K562 (cell line): ENCODE measurements around the gene ARID3A. TPM values are rescaled to one million over a fixed set of nuclear protein-coding genes. Genes with fewer than 3 reads are reported as not detected.

Experiments
- ATF1 ChIP-seq, 2 experiments: fragments of 450-650 bp in 1 of 2; IDR thresholded peaks; 2 replicates each; pipeline ENCODE4 v1.6.1; 2016; ENCODE audit warnings: missing compliant biosample characterization in 1 of 2, missing genetic modification characterization in 1 of 2
- BCOR ChIP-seq: fragments of 450-650 bp; IDR thresholded peaks from 2 replicates; pipeline ENCODE4 v1.6.1; 2016
- HDAC2 ChIP-seq: fragments of 450-650 bp; IDR thresholded peaks from 2 replicates; pipeline ENCODE4 v1.6.1; 2016; ENCODE audit warnings: mild to moderate bottlenecking
- HMG20B ChIP-seq: fragments of 250-450 bp; sonication (Bioruptor Pico); IDR thresholded peaks from 2 replicates; pipeline ENCODE4 v1.5.0; 2021; ENCODE audit warnings: mild to moderate bottlenecking
- HNRNPL ChIP-seq: fragments of 200-400 bp; formaldehyde crosslinking; IDR thresholded peaks from 2 replicates; pipeline ENCODE4 v1.6.1; 2017; ENCODE audit warnings: low read depth, mild to moderate bottlenecking, low read length
- NCOA2 ChIP-seq, 2 experiments: fragments of 450-650 bp; IDR thresholded peaks; 2 replicates each; pipeline ENCODE4 v1.6.1; 2018; ENCODE audit warnings: mild to moderate bottlenecking in 2 of 2, moderate library complexity in 1 of 2; ENCODE audit not compliant: partially characterized antibody in 2 of 2
- RBM22 ChIP-seq: fragments of 200-400 bp; formaldehyde crosslinking; IDR thresholded peaks from 2 replicates; pipeline ENCODE4 v1.6.1; 2018; ENCODE audit warnings: low read length, low read depth; ENCODE audit not compliant: poor library complexity, severe bottlenecking
- RBM34 ChIP-seq: fragments of 200-400 bp; formaldehyde crosslinking; IDR thresholded peaks from 2 replicates; pipeline ENCODE4 v1.6.1; 2018; ENCODE audit warnings: low read length, borderline replicate concordance; ENCODE audit not compliant: insufficient read depth
- SAFB2 ChIP-seq: fragments of 200-400 bp; formaldehyde crosslinking; IDR thresholded peaks from 2 replicates; pipeline ENCODE4 v1.6.1; 2018; ENCODE audit warnings: borderline replicate concordance, low read length, low read depth, moderate library complexity; ENCODE audit not compliant: severe bottlenecking
- SMAD4 ChIP-seq: fragments of 250-450 bp; sonication (Bioruptor Pico); conservative IDR thresholded peaks from 2 replicates; pipeline ENCODE4 v1.8.0; 2021; ENCODE audit warnings: inconsistent platforms, mild to moderate bottlenecking, moderate library complexity
- SMARCA5 ChIP-seq: fragments of 450-650 bp; IDR thresholded peaks from 2 replicates; pipeline ENCODE4 v1.6.1; 2016
- ZBTB17 ChIP-seq: fragments of 450-650 bp; formaldehyde crosslinking; IDR thresholded peaks from 2 replicates; pipeline ENCODE4 v1.4.0; 2020; ENCODE audit warnings: mild to moderate bottlenecking
- ZFP36 ChIP-seq: fragments of 150-350 bp; IDR thresholded peaks from 2 replicates; pipeline ENCODE4 v1.6.1; 2018; ENCODE audit warnings: low read length, low read depth; ENCODE audit not compliant: partially characterized antibody
- polyA plus RNA-seq, 8 experiments: library from polyadenylated mRNA; depleted of rRNA in 4 of 8; stranded (reverse) in 5 of 8; unstranded in 3 of 8; fragments of >200 nt; fragmentation: Nextera tagmentation in 2 of 8; fragmentation: Illumina TruSeq in 1 of 8; extraction: Ambion mirVana in 2 of 8; extraction: Trizol in 1 of 8; gene quantifications; 2 replicates each; pipeline versions ENCODE4 v1.2.1 to v1.2.3, GENCODE V29; 2011 to 2014; ENCODE audit warnings: inconsistent platforms in 1 of 8, missing spikeins in 1 of 8
- total RNA-seq, 7 experiments: library from RNA; depleted of rRNA in 6 of 7; stranded (reverse); fragments of >200 nt in 6 of 7; fragmentation: Illumina TruSeq in 2 of 7; extraction: Trizol in 2 of 7; gene quantifications; 2 replicates each; pipeline versions ENCODE4 v1.2.1 to v1.2.3, GENCODE V29; 2011 to 2021; ENCODE audit warnings: low replicate concordance in 1 of 7
- TF ChIP-seq, protein P1 (sequence below): fragments of 450-650 bp; IDR thresholded peaks from 2 replicates; pipeline ENCODE4 v1.6.1; 2016; ENCODE audit warnings: mild to moderate bottlenecking, moderate library complexity
- TF ChIP-seq, protein P2 (sequence below): sonication (generic); formaldehyde crosslinking; IDR thresholded peaks from 2 replicates; pipeline ENCODE4 v1.8.1; 2023; ENCODE audit warnings: mild to moderate bottlenecking, missing genetic modification reagents

ARID3A gene
- total and polyA plus RNA-seq, 9 of the 15 experiments (the other 6 are each of a cell fraction or from before 2014, with no cell fraction given) = 1.4 to 118 (median 31.2) TPM

DNA sequence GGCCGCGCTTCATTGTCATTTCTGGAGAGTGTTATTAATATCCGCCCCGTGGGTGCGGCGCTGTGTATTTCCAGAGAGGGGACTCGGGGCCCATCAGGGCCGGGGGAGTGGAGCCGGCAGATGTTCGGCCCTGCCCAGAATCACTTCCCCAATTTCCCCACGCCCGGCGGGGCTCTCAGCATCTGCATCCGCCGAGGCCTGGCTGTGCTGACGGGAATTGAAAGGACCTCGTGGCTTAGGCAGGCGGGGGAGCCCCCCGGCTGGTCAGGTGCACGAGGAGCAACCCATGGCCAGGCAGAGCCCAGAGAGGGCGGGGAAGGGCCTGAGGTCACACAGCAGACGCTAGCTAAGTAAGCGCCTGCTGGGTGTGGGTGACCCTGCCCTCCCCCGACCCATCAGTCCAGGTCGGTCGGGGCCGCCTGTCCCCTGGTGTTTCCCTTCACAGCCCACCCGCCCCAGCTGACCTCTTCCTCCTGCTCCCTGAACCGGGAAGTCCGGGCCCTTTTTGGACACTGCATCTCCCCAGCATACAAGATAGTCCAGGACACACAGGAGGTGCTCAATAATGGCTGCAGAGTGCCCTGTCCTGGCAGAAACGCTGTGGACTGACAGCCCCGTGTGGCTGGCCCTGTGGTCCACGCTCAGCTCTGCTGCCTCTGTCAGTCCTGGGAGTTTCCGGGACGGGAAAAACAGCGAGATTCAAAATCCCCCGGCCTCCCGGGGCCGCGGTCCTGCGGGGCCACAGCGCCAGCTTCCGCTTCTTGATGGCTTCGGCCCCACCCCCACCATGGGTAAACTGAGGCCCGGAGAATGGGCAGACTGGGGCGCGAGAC is 22.1 kb downstream of the ARID3A start (continued):
- TF ChIP-seq, protein P1, sequence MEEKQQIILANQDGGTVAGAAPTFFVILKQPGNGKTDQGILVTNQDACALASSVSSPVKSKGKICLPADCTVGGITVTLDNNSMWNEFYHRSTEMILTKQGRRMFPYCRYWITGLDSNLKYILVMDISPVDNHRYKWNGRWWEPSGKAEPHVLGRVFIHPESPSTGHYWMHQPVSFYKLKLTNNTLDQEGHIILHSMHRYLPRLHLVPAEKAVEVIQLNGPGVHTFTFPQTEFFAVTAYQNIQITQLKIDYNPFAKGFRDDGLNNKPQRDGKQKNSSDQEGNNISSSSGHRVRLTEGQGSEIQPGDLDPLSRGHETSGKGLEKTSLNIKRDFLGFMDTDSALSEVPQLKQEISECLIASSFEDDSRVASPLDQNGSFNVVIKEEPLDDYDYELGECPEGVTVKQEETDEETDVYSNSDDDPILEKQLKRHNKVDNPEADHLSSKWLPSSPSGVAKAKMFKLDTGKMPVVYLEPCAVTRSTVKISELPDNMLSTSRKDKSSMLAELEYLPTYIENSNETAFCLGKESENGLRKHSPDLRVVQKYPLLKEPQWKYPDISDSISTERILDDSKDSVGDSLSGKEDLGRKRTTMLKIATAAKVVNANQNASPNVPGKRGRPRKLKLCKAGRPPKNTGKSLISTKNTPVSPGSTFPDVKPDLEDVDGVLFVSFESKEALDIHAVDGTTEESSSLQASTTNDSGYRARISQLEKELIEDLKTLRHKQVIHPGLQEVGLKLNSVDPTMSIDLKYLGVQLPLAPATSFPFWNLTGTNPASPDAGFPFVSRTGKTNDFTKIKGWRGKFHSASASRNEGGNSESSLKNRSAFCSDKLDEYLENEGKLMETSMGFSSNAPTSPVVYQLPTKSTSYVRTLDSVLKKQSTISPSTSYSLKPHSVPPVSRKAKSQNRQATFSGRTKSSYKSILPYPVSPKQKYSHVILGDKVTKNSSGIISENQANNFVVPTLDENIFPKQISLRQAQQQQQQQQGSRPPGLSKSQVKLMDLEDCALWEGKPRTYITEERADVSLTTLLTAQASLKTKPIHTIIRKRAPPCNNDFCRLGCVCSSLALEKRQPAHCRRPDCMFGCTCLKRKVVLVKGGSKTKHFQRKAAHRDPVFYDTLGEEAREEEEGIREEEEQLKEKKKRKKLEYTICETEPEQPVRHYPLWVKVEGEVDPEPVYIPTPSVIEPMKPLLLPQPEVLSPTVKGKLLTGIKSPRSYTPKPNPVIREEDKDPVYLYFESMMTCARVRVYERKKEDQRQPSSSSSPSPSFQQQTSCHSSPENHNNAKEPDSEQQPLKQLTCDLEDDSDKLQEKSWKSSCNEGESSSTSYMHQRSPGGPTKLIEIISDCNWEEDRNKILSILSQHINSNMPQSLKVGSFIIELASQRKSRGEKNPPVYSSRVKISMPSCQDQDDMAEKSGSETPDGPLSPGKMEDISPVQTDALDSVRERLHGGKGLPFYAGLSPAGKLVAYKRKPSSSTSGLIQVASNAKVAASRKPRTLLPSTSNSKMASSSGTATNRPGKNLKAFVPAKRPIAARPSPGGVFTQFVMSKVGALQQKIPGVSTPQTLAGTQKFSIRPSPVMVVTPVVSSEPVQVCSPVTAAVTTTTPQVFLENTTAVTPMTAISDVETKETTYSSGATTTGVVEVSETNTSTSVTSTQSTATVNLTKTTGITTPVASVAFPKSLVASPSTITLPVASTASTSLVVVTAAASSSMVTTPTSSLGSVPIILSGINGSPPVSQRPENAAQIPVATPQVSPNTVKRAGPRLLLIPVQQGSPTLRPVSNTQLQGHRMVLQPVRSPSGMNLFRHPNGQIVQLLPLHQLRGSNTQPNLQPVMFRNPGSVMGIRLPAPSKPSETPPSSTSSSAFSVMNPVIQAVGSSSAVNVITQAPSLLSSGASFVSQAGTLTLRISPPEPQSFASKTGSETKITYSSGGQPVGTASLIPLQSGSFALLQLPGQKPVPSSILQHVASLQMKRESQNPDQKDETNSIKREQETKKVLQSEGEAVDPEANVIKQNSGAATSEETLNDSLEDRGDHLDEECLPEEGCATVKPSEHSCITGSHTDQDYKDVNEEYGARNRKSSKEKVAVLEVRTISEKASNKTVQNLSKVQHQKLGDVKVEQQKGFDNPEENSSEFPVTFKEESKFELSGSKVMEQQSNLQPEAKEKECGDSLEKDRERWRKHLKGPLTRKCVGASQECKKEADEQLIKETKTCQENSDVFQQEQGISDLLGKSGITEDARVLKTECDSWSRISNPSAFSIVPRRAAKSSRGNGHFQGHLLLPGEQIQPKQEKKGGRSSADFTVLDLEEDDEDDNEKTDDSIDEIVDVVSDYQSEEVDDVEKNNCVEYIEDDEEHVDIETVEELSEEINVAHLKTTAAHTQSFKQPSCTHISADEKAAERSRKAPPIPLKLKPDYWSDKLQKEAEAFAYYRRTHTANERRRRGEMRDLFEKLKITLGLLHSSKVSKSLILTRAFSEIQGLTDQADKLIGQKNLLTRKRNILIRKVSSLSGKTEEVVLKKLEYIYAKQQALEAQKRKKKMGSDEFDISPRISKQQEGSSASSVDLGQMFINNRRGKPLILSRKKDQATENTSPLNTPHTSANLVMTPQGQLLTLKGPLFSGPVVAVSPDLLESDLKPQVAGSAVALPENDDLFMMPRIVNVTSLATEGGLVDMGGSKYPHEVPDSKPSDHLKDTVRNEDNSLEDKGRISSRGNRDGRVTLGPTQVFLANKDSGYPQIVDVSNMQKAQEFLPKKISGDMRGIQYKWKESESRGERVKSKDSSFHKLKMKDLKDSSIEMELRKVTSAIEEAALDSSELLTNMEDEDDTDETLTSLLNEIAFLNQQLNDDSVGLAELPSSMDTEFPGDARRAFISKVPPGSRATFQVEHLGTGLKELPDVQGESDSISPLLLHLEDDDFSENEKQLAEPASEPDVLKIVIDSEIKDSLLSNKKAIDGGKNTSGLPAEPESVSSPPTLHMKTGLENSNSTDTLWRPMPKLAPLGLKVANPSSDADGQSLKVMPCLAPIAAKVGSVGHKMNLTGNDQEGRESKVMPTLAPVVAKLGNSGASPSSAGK = no peak
- TF ChIP-seq ZFP36 (peak; percentile 75), BCOR (peak; percentile 18), HMG20B (CRISPR knock-in tag) (no peak), RBM34 (no peak), ATF1 (CRISPR knock-in tag; IDR thresholded peaks at IDR 0.05) (no peak), ATF1 (tag; IDR thresholded peaks at IDR 0.05) (no peak), HNRNPL (no peak), NCOA2 (IDR thresholded peaks at IDR 0.05; ENCODE audit: partially characterized antibody in 2 of 2) (no peak), SMAD4 (CRISPR knock-in tag) (no peak), SAFB2 (no peak), SMARCA5 (0 out of 2 replicates have a peak, but pooled peaks have one; percentile 29), ZBTB17 (no peak), RBM22 (peak; percentile 35), HDAC2 (0 out of 2 replicates have a peak, but pooled peaks have one; percentile 29)
- TF ChIP-seq, protein P2, sequence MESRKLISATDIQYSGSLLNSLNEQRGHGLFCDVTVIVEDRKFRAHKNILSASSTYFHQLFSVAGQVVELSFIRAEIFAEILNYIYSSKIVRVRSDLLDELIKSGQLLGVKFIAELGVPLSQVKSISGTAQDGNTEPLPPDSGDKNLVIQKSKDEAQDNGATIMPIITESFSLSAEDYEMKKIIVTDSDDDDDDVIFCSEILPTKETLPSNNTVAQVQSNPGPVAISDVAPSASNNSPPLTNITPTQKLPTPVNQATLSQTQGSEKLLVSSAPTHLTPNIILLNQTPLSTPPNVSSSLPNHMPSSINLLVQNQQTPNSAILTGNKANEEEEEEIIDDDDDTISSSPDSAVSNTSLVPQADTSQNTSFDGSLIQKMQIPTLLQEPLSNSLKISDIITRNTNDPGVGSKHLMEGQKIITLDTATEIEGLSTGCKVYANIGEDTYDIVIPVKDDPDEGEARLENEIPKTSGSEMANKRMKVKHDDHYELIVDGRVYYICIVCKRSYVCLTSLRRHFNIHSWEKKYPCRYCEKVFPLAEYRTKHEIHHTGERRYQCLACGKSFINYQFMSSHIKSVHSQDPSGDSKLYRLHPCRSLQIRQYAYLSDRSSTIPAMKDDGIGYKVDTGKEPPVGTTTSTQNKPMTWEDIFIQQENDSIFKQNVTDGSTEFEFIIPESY (CRISPR knock-in tag) = peak; percentile 86
